ENCODE measurements around the gene LRRC49.
"Not testable (repeated sequence)": the region's sequence is repeated elsewhere in the genome, so short reads cannot be mapped to it uniquely, and the experiment has no call there.

Gene LRRC49

GRCh38 chr15:70926914-70927313, 34.3 kb downstream of the LRRC49 start:
- H3K79me1 ChIP-seq (replicated peaks; ENCODE audit: low read length, poor library complexity, severe bottlenecking); H3K27ac ChIP-seq (ENCODE audit: low read length, poor library complexity, severe bottlenecking); H3K36me3 ChIP-seq (ENCODE audit: control insufficient read depth in 1 of 2, insufficient read depth in 2 of 2, low read depth in 1 of 2, low read length in 2 of 2); H3K14ac ChIP-seq (ENCODE audit: low read length in 2 of 2); H2BK15ac ChIP-seq (ENCODE audit: low read depth, poor library complexity, severe bottlenecking); H3K18ac ChIP-seq (ENCODE audit: low read depth in 1 of 2, low read length in 2 of 2); H4K91ac ChIP-seq (ENCODE audit: low read length); H2AFZ ChIP-seq (ENCODE audit: low read depth, low read length); H2BK5ac ChIP-seq (ENCODE audit: low read depth, low read length, poor library complexity, severe bottlenecking); H3K4me2 ChIP-seq (ENCODE audit: low read length, poor library complexity, severe bottlenecking); DNase-seq; H3K23ac ChIP-seq (ENCODE audit: low read length in 2 of 2); H3K4ac ChIP-seq (ENCODE audit: low read depth in 1 of 2, low read length in 2 of 2); H3K9ac ChIP-seq (ENCODE audit: low read length); H2BK120ac ChIP-seq (ENCODE audit: low read depth, low read length); H2AK5ac ChIP-seq (ENCODE audit: low read length, severe bottlenecking); H3K4me1 ChIP-seq (ENCODE audit: control insufficient read depth, insufficient read depth, low read depth, low read length); H3K27me3 ChIP-seq (ENCODE audit: control insufficient read depth in 1 of 2, insufficient read depth in 1 of 2, low read length in 2 of 2); H3K4me3 ChIP-seq (ENCODE audit: insufficient read depth in 1 of 2, low read depth in 1 of 2, low read length in 2 of 2); H4K8ac ChIP-seq (ENCODE audit: low read length); H2BK12ac ChIP-seq (ENCODE audit: low read length in 2 of 2): not testable (repeated sequence)
- peaks cover 11% of the 10 kb centered on the region for H3K9me3 ChIP-seq (ENCODE audit: control insufficient read depth, low read length)
- WGBS, result no CpG with 5 or more reads among the region's 1 CpG

- H2BK5ac ChIP-seq (ENCODE audit: low read depth, low read length, poor library complexity, severe bottlenecking), result no peak overlapping the region
- no peak overlapping the region for H4K8ac ChIP-seq (ENCODE audit: low read length)
- H3K4me2 ChIP-seq (ENCODE audit: low read length, poor library complexity, severe bottlenecking), result no peak overlapping the region
- H2BK120ac ChIP-seq (ENCODE audit: low read depth, low read length), result no peak overlapping the region
- H2BK15ac ChIP-seq (ENCODE audit: low read depth, poor library complexity, severe bottlenecking), result no peak overlapping the region
- peaks cover 11% of the 10 kb centered on the region for H3K9me3 ChIP-seq (ENCODE audit: control insufficient read depth, low read length)
- no peaks in the 10 kb centered on the region for H3K4me1 ChIP-seq (ENCODE audit: control insufficient read depth, insufficient read depth, low read depth, low read length)
- no peak overlapping the region for H3K4ac ChIP-seq (ENCODE audit: low read depth in 1 of 2, low read length in 2 of 2)
- no peak overlapping the region for H2AFZ ChIP-seq (ENCODE audit: low read depth, low read length)
- no peak overlapping the region for H4K91ac ChIP-seq (ENCODE audit: low read length)
- H3K23ac ChIP-seq (ENCODE audit: low read length in 2 of 2), result no peak overlapping the region
- no peak overlapping the region for H2BK12ac ChIP-seq (ENCODE audit: low read length in 2 of 2)
- H3K14ac ChIP-seq (ENCODE audit: low read length in 2 of 2), result no peak overlapping the region
- H3K27me3 ChIP-seq (ENCODE audit: control insufficient read depth in 1 of 2, insufficient read depth in 1 of 2, low read length in 2 of 2), result no peaks in the 10 kb centered on the region
- no peak overlapping the region for H2AK5ac ChIP-seq (ENCODE audit: low read length, severe bottlenecking)
- no peak overlapping the region for H3K9ac ChIP-seq (ENCODE audit: low read length)
- H3K79me1 ChIP-seq (replicated peaks; ENCODE audit: low read length, poor library complexity, severe bottlenecking), result no peaks in the 10 kb centered on the region
- no peak overlapping the region for H3K27ac ChIP-seq (ENCODE audit: low read length, poor library complexity, severe bottlenecking)
- no peak for DNase-seq
- H3K18ac ChIP-seq (ENCODE audit: low read depth in 1 of 2, low read length in 2 of 2), result no peak overlapping the region
- no peaks in the 10 kb centered on the region for H3K36me3 ChIP-seq (ENCODE audit: control insufficient read depth in 1 of 2, insufficient read depth in 2 of 2, low read depth in 1 of 2, low read length in 2 of 2)
- no peak overlapping the region for H3K4me3 ChIP-seq (ENCODE audit: insufficient read depth in 1 of 2, low read depth in 1 of 2, low read length in 2 of 2)
These were observed 39.2 kb downstream of the LRRC49 start for GRCh38 chr15:70931821-70932220.

GRCh38 chr15:70932397-70932796, 39.8 kb downstream of the LRRC49 start:
- H2BK5ac ChIP-seq (ENCODE audit: low read depth, low read length, poor library complexity, severe bottlenecking), result no peak overlapping the region
- no peak overlapping the region for H3K18ac ChIP-seq (ENCODE audit: low read depth in 1 of 2, low read length in 2 of 2)
- H2BK12ac ChIP-seq (ENCODE audit: low read length in 2 of 2), result no peak overlapping the region
- no peak overlapping the region for H2BK120ac ChIP-seq (ENCODE audit: low read depth, low read length)
- no peak for DNase-seq
- H2AFZ ChIP-seq (ENCODE audit: low read depth, low read length), result no peak overlapping the region
- H3K36me3 ChIP-seq (ENCODE audit: control insufficient read depth in 1 of 2, insufficient read depth in 2 of 2, low read depth in 1 of 2, low read length in 2 of 2), result no peaks in the 10 kb centered on the region
- H3K79me1 ChIP-seq (replicated peaks; ENCODE audit: low read length, poor library complexity, severe bottlenecking), result no peaks in the 10 kb centered on the region
- H2BK15ac ChIP-seq (ENCODE audit: low read depth, poor library complexity, severe bottlenecking), result no peak overlapping the region
- H3K4ac ChIP-seq (ENCODE audit: low read depth in 1 of 2, low read length in 2 of 2), result no peak overlapping the region
- no peak overlapping the region for H4K91ac ChIP-seq (ENCODE audit: low read length)
- H3K4me3 ChIP-seq (ENCODE audit: insufficient read depth in 1 of 2, low read depth in 1 of 2, low read length in 2 of 2), result no peak overlapping the region
- no peak overlapping the region for H3K27ac ChIP-seq (ENCODE audit: low read length, poor library complexity, severe bottlenecking)
- H3K4me2 ChIP-seq (ENCODE audit: low read length, poor library complexity, severe bottlenecking), result no peak overlapping the region
- no peak overlapping the region for H3K23ac ChIP-seq (ENCODE audit: low read length in 2 of 2)
- no peak overlapping the region for H3K14ac ChIP-seq (ENCODE audit: low read length in 2 of 2)
- no peaks in the 10 kb centered on the region for H3K27me3 ChIP-seq (ENCODE audit: control insufficient read depth in 1 of 2, insufficient read depth in 1 of 2, low read length in 2 of 2)
- no peak overlapping the region for H2AK5ac ChIP-seq (ENCODE audit: low read length, severe bottlenecking)
- no peak overlapping the region for H4K8ac ChIP-seq (ENCODE audit: low read length)
- H3K9me3 ChIP-seq (ENCODE audit: control insufficient read depth, low read length), result peaks cover 11% of the 10 kb centered on the region
- no peak overlapping the region for H3K9ac ChIP-seq (ENCODE audit: low read length)
- 100% methylated on average over 1 of the region's 2 CpGs for WGBS
- no peaks in the 10 kb centered on the region for H3K4me1 ChIP-seq (ENCODE audit: control insufficient read depth, insufficient read depth, low read depth, low read length)

- no peak overlapping the region for H2BK12ac ChIP-seq (ENCODE audit: low read length in 2 of 2)
- no peaks in the 10 kb centered on the region for H3K4me1 ChIP-seq (ENCODE audit: control insufficient read depth, insufficient read depth, low read depth, low read length)
- no peak overlapping the region for H3K18ac ChIP-seq (ENCODE audit: low read depth in 1 of 2, low read length in 2 of 2)
- H3K14ac ChIP-seq (ENCODE audit: low read length in 2 of 2), result no peak overlapping the region
- no peak overlapping the region for H3K23ac ChIP-seq (ENCODE audit: low read length in 2 of 2)
- H3K9me3 ChIP-seq (ENCODE audit: control insufficient read depth, low read length), result peaks cover 7% of the 10 kb centered on the region
- no peak overlapping the region for H4K91ac ChIP-seq (ENCODE audit: low read length)
- H3K4me3 ChIP-seq (ENCODE audit: insufficient read depth in 1 of 2, low read depth in 1 of 2, low read length in 2 of 2), result no peak overlapping the region
- H2BK15ac ChIP-seq (ENCODE audit: low read depth, poor library complexity, severe bottlenecking), result no peak overlapping the region
- no peak overlapping the region for H2AFZ ChIP-seq (ENCODE audit: low read depth, low read length)
- no peak overlapping the region for H3K4ac ChIP-seq (ENCODE audit: low read depth in 1 of 2, low read length in 2 of 2)
- no peak overlapping the region for H2BK5ac ChIP-seq (ENCODE audit: low read depth, low read length, poor library complexity, severe bottlenecking)
- no peak overlapping the region for H3K4me2 ChIP-seq (ENCODE audit: low read length, poor library complexity, severe bottlenecking)
- no peak overlapping the region for H3K27ac ChIP-seq (ENCODE audit: low read length, poor library complexity, severe bottlenecking)
- 65% methylated on average over 3 of the region's 3 CpGs for WGBS
- H3K9ac ChIP-seq (ENCODE audit: low read length), result no peak overlapping the region
- no peak for DNase-seq
- no peaks in the 10 kb centered on the region for H3K79me1 ChIP-seq (replicated peaks; ENCODE audit: low read length, poor library complexity, severe bottlenecking)
- no peaks in the 10 kb centered on the region for H3K27me3 ChIP-seq (ENCODE audit: control insufficient read depth in 1 of 2, insufficient read depth in 1 of 2, low read length in 2 of 2)
- H3K36me3 ChIP-seq (ENCODE audit: control insufficient read depth in 1 of 2, insufficient read depth in 2 of 2, low read depth in 1 of 2, low read length in 2 of 2), result no peaks in the 10 kb centered on the region
- no peak overlapping the region for H2BK120ac ChIP-seq (ENCODE audit: low read depth, low read length)
- no peak overlapping the region for H4K8ac ChIP-seq (ENCODE audit: low read length)
- no peak overlapping the region for H2AK5ac ChIP-seq (ENCODE audit: low read length, severe bottlenecking)
These were observed 40.8 kb downstream of the LRRC49 start for GRCh38 chr15:70933411-70933810.
